Activated naive CD8-positive, alpha-beta T cell (primary cell): ENCODE results near the gene MAP2K5.
A peak's percentile ranks its signal among the peaks of the same experiment; 100 is the strongest.

Experiments used
- H3K27ac Mint-ChIP-seq: one replicate; pipeline ENCODE4 v1.8.0; 2021; ENCODE audit warnings: mixed read lengths
- H3K27me3 Mint-ChIP-seq: one replicate; pipeline ENCODE4 v1.8.0; 2021; ENCODE audit warnings: mixed read lengths
- H3K36me3 Mint-ChIP-seq: one replicate; pipeline ENCODE4 v1.8.0; 2021; ENCODE audit warnings: mixed read lengths
- H3K4me1 Mint-ChIP-seq: one replicate; pipeline ENCODE4 v1.8.0; 2021; ENCODE audit warnings: low read depth, mixed read lengths
- H3K4me3 Mint-ChIP-seq: one replicate; pipeline ENCODE4 v1.8.0; 2021; ENCODE audit warnings: mild to moderate bottlenecking, mixed read lengths
- H3K9me3 Mint-ChIP-seq: one replicate; pipeline ENCODE4 v1.8.0; 2021; ENCODE audit warnings: low read depth, mixed read lengths

Gene MAP2K5

DNA sequence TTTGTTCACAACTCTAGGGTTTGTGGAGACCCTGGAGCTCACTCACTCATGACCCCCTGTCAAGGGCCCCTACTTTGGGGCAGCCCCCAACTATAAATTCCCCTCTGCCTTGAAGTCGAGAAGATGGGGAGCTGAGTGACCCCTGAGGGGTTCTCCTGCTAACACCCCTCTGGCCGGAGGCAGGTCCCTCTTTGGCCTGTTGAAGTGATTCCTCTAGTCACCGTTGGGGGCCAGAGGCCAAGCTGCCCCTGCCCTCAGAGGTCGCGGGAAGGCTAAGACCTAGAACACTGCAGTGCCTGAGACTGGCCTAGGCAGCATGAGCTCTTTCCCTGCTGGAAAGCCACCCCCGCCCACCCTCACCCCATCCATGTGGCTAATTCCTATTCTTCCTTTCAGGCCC, 267.4 kb downstream of the MAP2K5 start:
- peaks cover 13% of the 10 kb centered on the region for H3K36me3 Mint-ChIP-seq
- H3K27ac Mint-ChIP-seq, result no peak overlapping the region
- no peaks in the 10 kb centered on the region for H3K27me3 Mint-ChIP-seq
- no peaks in the 10 kb centered on the region for H3K4me1 Mint-ChIP-seq
- no peak overlapping the region for H3K4me3 Mint-ChIP-seq
- H3K9me3 Mint-ChIP-seq, result no peaks in the 10 kb centered on the region

DNA sequence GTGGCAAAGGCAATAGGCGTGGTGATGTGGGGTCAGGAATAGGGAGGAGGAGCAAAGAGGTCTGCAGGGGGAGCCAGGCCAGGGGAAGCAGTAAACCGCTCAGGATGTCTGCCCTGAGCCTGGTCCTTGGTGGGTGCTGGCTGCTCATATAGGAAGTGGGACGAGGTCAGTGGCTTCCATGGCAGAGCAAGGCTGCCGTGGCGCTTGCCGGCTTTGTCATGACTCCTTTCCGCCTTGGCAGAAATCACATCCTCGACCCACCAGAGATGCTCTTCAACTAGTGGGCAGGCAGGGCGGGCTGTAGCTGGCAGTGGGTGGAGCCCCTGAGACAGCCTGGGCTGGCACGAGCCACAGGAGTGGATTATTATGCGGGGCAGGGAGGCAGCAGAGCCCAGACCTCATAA, 269.7 kb downstream of the MAP2K5 start:
- Mint-ChIP-seq H3K9me3 (no peaks in the 10 kb centered on the region), H3K4me1 (no peaks in the 10 kb centered on the region), H3K27ac (no peak overlapping the region), H3K27me3 (peaks cover 5% of the 10 kb centered on the region), H3K4me3 (no peak overlapping the region), H3K36me3 (peaks cover 18% of the 10 kb centered on the region)

DNA sequence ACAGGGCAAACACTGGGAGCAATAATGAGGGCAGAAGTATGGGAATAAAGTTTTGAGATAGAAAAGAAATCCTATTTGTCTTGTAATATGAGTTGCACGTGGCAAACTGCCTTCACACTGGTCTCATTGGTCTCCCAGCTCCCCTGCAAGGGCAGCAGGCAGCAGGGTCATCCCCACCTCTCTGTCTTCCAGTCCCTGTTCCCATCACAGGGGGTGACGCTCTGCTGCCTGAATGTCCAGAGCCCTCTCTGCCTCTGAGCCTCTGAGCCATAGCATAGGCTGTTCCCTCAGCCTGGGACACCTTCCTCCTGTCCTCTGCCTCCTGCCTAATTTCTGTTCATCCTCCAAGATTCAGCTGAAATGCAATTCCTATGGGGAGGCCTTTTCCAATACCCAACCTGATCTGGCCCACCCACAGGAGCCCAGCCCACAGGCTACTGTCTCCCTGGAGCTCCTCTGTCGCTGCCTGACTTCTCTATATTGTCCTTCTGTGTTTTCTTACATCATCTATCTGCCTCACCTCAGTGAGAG, 270.7 kb downstream of the MAP2K5 start:
- Mint-ChIP-seq H3K27ac (no peak overlapping the region), H3K36me3 (peaks cover 14% of the 10 kb centered on the region), H3K4me3 (no peak overlapping the region), H3K27me3 (peaks cover 6% of the 10 kb centered on the region), H3K9me3 (no peaks in the 10 kb centered on the region), H3K4me1 (no peaks in the 10 kb centered on the region)

DNA sequence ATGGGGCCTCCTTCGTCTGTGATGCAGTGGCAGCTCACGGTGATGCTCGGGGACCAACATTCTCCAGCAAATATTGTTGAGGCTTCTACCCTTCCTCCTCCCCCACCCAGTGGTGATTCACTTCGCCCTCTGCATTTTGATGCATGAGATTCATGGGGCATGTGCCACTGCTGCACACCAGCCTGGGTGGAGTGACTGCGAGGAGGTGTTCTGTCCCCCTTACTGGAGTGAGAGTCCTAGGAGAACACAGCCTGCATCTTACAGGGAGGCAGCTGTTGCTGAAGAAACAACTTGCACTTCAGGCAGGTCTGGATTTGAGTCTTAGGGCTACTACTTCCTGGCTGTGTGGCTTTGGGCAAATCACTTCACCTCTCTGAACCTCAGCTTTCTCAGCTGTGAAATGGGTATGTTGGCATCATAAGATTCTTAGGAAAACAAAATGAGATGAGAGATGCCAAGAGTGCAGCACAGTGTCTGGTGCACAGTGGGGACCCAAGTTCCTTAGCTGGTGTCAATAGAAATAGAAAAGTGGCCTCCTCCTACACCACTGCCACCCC, 272.6 kb downstream of the MAP2K5 start:
- no peak overlapping the region for H3K27ac Mint-ChIP-seq
- H3K27me3 Mint-ChIP-seq, result peaks cover 11% of the 10 kb centered on the region
- H3K4me3 Mint-ChIP-seq, result no peak overlapping the region
- peaks cover 5% of the 10 kb centered on the region for H3K36me3 Mint-ChIP-seq
- no peaks in the 10 kb centered on the region for H3K9me3 Mint-ChIP-seq
- H3K4me1 Mint-ChIP-seq, result no peaks in the 10 kb centered on the region

DNA sequence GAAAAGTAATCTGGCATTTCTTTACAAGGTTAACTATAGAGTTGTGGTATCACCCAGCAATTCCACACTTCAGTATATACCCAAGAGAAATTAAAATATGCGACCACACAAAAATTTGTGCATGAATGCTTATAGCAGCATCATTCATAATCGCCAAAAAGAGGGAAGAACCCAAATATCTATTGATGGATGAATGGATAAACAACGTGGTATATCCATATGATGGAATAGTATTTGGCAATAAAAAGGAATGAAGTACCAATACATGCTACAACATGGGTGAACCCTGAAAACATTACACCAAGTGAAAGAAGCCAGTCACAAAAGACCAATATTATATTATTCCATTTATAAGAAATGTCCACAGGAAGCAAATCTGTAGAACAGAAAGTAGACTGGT, 274.2 kb downstream of the MAP2K5 start:
- no peaks in the 10 kb centered on the region for H3K9me3 Mint-ChIP-seq
- peaks cover 5% of the 10 kb centered on the region for H3K36me3 Mint-ChIP-seq
- no peak overlapping the region for H3K4me3 Mint-ChIP-seq
- peaks cover 19% of the 10 kb centered on the region for H3K27me3 Mint-ChIP-seq
- H3K4me1 Mint-ChIP-seq, result peaks cover 10% of the 10 kb centered on the region
- no peak overlapping the region for H3K27ac Mint-ChIP-seq

DNA sequence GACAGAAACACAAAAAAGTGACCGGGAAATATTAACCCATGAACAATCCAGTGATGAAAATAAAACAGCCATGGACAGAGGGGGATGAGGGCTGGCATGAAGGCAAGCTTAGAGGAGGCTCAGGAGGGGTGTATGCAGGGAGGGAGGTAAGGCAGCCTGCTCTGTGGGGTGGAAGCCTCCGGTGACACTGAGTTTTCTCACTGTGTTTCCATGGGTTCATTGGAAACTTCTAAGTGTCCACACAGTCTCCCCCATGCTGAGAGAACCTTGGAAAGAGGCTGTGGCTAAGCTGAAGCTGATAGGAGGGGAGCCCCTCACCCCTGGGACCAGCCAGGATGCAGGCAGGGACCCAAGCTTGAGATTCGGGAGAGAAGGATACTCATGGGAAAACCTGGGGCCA, 276.0 kb downstream of the MAP2K5 start:
- Mint-ChIP-seq H3K27me3 (peaks cover 26% of the 10 kb centered on the region), H3K27ac (no peak overlapping the region), H3K4me1 (peaks cover 17% of the 10 kb centered on the region), H3K36me3 (peaks cover 5% of the 10 kb centered on the region), H3K9me3 (no peaks in the 10 kb centered on the region), H3K4me3 (no peak overlapping the region)

DNA sequence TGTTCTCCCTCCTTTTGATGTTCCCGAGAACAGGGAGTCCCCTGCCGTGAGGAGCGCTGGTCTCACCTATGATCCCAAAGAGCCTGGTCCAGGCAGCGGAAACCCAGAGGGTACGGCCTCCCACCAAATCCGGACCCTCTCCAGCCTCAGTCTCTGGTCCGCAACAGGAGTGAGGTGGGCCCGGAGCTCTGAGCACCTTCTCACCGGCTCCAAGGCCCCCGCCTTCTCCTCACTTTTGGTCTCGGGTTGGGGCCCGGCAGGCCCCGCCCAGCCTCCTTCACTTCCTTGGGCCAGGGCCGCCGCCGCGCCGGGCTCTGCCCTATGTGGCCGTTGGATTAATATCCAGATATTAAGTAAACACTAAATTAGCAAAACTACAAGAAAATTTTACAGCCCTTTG, 277.1 kb downstream of the MAP2K5 start:
- Mint-ChIP-seq H3K36me3 (peaks cover 5% of the 10 kb centered on the region), H3K4me3 (no peak overlapping the region), H3K27me3 (peaks cover 35% of the 10 kb centered on the region), H3K4me1 (peaks cover 25% of the 10 kb centered on the region), H3K9me3 (no peaks in the 10 kb centered on the region), H3K27ac (no peak overlapping the region)

DNA sequence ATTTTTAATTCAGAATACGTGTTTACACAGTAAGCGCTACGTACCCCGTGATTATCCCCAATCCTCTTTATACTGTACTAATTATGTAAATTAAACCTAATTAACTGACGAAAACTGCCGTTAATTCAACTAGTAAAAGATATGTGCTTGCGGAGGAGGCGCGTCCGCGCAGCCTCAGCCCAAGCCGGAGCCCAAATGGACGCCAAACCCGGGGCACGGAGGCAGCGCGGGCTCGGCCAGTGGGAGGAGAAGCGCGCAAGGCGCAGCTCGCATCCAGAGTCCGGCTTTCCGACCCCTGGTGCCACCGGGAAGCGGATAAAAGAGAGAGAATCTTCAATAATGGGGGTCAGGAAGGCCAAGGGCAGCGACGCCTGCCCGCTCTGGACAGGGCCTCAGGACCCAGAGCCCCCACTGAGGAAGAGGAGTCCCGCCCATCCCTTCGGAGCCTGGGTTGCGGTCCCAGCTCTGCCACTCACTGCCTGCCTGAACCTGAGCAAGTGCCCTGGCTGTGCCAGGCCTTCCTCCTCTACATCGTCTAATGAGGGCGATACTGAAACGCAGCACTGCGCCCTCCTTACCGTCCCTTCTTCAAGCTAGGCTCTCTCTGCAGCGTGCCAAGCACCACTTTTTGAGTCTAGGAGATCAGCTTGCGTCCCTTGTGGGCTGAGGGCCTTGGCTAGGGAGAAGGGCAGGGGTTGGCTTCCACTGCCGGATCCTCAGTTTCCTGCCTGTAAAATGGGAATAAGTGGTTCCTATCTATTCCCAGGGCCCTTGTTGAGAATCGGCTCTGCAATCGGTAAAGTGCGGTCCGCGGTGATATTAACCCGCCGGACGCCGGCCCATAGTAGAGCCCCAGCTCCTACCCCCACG, 277.9 kb downstream of the MAP2K5 start:
- Mint-ChIP-seq H3K27me3 (peaks cover 35% of the 10 kb centered on the region), H3K9me3 (no peaks in the 10 kb centered on the region), H3K4me3 (no peak overlapping the region), H3K4me1 (peaks cover 27% of the 10 kb centered on the region), H3K36me3 (peaks cover 5% of the 10 kb centered on the region), H3K27ac (no peak overlapping the region)

DNA sequence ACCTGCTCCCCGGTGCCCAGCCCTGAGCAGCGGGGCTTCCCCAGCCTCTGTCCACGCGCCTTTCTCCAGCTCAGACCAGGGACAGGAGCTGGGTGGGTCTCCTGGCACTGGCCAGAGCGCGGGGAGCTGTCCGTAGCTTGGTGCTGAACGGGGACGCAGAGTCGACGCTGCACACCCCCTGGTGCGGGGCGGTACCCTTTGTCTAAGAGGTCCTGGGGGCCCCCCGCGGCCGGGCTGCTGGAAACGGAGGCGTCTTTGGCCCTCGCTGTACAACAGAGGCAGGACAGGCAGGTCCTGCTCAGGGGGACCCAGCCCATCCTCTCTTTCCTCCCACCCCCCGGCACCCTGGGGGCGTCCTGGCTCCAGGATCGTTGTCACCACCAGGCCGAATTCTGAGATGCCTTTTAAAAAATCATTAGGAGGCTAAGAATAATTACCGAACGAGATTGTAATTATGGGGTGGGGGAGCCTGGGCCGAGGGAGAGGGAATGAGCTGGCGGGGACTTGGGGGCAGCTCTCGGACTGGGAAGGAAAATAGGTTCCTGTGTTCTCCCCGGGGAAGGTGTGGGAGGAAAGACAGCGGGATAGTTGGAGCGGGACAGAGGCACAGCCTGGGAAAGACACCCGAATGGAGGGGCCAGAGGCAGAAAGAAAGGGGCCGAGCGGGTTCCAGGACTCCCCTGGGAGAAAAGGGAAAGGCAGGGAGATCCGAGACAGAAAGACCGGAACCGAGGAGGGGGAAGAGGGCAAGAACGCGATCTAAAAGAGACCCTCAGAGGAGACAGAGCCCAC, 278.7 kb downstream of the MAP2K5 start:
- no peaks in the 10 kb centered on the region for H3K9me3 Mint-ChIP-seq
- H3K36me3 Mint-ChIP-seq, result peaks cover 5% of the 10 kb centered on the region
- H3K4me1 Mint-ChIP-seq, result peaks cover 35% of the 10 kb centered on the region
- no peak overlapping the region for H3K4me3 Mint-ChIP-seq
- peaks cover 42% of the 10 kb centered on the region for H3K27me3 Mint-ChIP-seq
- H3K27ac Mint-ChIP-seq, result no peak overlapping the region

DNA sequence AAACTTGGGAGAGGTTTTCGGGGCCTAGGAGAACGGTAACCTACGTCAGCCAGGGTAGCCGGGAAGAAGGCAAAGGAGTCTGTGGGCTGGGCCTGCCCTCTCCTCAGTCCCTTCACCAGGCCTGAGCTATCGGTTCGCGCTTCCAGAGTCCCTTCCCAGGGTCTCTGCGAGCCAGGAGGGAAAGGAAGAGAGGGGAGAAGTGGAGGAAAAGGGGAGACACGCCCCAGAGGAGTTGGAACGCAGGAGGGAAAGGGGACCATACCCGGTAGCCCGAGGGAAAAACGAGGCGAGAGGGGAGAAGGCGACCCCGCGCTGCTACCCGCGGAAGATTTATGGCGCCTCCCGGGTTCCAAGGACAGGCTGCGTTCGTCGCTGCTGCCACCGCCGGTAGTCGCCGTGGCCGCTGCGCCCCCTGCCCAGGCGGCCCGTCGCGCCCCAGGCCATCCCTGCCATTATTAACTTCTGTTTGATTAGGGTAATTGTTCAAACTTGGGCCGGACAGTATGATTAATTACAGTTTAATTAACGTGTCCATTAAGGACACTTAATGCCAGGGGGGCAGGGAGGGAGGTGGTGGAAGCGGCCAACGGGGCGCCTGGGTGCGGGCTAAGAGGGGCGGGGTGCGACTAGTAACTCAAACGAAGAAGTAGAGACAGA, 279.4 kb downstream of the MAP2K5 start:
- no peaks in the 10 kb centered on the region for H3K9me3 Mint-ChIP-seq
- H3K4me3 Mint-ChIP-seq, result peak overlapping the region; percentile 59
- peaks cover 41% of the 10 kb centered on the region for H3K27me3 Mint-ChIP-seq
- H3K36me3 Mint-ChIP-seq, result peaks cover 2% of the 10 kb centered on the region
- H3K4me1 Mint-ChIP-seq, result peaks cover 38% of the 10 kb centered on the region
- no peak overlapping the region for H3K27ac Mint-ChIP-seq

DNA sequence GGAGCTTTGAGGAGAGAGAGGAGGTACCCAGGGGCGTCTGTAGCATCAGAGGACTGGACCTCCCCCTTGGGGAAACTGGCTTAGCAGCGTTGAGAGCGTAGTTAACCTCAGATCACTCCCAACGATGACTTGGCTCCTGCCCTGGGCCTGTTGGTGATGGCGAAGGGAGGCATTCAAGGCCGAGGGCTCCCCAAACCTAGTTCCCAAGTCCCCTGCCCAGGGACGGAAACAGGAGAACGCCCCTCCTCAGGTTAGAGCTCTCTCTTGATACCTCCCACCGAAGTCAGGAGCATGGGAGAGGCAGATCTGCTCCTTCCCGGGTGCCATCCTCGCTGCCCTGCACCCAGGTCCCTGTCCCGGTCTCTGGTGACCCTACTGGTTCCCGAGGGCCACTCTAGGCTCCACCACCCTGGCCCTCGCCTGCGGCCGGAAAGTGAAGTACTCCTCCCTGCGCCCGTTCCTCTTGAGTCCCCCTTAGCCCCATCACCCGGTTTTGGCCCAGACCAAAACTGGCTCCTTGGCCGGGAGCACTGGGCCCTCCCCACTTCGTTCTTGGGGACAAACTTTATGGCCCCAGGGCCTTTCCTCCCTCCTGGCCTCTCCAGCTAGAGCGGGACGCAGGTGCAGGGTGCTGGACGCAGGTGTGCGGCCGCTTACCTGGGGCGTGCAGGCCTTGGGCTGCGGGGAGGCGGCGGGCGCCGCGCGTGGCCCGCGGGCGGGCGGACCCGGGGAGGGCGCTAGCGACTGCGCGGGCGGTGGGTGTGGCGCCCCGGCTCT, 280.2 kb downstream of the MAP2K5 start:
- H3K36me3 Mint-ChIP-seq, result no peaks in the 10 kb centered on the region
- no peaks in the 10 kb centered on the region for H3K9me3 Mint-ChIP-seq
- H3K27ac Mint-ChIP-seq, result no peak overlapping the region
- peaks cover 38% of the 10 kb centered on the region for H3K4me1 Mint-ChIP-seq
- peaks cover 40% of the 10 kb centered on the region for H3K27me3 Mint-ChIP-seq
- H3K4me3 Mint-ChIP-seq, result peak overlapping the region; percentile 36

DNA sequence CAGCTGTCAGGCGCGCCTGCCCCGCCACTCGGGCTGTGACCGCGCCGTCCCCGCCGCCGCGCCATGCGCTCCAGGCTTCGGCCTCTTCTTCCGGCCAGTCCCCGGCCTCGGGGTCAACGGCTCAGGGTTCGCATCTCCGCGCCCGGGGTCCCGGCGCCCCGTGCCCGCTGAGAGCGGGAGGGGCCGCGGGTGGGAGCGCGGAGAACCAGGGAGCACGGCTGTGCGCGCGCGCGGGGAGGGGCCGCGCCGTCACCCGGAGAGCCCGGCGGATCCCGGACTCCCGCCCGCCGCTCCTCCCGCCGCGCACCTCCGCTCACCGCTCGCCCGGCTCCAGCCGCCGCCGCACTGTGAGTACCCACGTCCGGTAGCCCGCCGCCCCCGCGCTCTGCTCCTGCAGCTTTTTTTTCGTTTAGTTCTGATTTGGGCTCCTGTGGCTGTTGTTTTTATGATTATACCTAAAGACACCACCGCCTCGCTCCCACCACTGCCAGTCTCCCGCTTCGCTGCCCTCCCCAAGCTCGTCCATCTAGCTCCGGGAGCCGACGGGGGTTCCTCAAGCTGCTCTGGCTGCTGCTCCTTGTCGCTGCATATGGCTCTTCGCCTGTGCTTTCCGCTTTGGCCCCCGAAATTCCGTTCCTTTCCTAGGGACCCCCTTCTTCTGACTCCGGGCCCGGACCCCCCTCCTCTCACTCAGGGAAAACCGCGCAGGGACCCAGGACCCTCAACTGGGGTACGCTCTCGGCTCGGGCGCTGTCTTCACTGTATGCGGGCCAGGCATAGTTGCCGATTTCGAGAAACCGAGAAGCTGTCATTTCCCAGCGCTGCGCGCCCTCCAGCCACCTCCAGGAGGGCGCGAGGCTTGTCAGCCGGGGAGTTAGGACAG, 281.1 kb downstream of the MAP2K5 start:
- Mint-ChIP-seq H3K9me3 (no peaks in the 10 kb centered on the region), H3K4me1 (peaks cover 41% of the 10 kb centered on the region), H3K36me3 (no peaks in the 10 kb centered on the region), H3K27me3 (peaks cover 38% of the 10 kb centered on the region), H3K4me3 (peak overlapping the region; percentile 87), H3K27ac (no peak overlapping the region)

DNA sequence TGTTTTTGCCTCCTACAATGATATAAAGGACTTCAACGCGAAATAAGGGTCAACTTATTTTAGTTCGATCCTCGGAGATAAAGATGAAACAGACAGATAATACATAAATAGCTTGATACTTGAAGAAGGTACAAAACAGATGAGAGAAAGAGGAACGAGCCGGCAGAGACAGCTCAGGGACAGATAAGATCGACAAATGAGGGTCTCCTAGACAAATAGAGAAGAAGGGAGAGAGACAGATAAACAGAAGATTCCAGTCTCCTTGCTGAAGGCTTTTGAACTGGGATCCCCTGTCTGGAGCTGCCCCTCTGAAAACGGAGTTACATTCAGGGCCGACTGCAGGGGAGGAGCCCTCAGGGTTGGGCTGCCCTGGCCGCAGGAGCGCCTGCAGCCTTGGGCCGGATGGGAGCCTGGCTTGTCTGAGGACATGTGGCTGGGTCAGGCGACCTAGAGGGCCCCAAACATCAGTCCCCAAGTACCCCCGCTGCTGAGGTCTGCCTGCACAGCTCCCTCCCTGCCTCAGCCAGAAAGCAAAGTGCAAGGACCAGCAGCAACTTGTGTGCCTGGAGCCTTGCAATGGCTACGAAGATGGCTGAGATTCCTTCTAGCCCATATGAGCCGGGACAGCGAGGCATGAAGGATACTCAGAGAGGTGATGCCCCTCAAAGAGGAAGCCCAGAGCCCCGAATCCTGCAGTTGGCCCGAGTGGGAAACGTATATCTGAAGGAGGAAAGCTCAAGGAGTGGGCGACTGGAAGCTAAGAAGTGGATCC, 281.9 kb downstream of the MAP2K5 start:
- Mint-ChIP-seq H3K27ac (no peak overlapping the region), H3K9me3 (no peaks in the 10 kb centered on the region), H3K27me3 (peaks cover 40% of the 10 kb centered on the region), H3K4me3 (peak overlapping the region; percentile 87), H3K36me3 (no peaks in the 10 kb centered on the region), H3K4me1 (peaks cover 46% of the 10 kb centered on the region)
